ENCODE data around the gene OR6B2. TPM values are rescaled to one million over a fixed set of nuclear protein-coding genes. Genes with fewer than 3 reads are reported as not detected.

OR6B2 gene
- total RNA-seq (2012; rRNA removed): not detected in 2 replicates

DNA sequence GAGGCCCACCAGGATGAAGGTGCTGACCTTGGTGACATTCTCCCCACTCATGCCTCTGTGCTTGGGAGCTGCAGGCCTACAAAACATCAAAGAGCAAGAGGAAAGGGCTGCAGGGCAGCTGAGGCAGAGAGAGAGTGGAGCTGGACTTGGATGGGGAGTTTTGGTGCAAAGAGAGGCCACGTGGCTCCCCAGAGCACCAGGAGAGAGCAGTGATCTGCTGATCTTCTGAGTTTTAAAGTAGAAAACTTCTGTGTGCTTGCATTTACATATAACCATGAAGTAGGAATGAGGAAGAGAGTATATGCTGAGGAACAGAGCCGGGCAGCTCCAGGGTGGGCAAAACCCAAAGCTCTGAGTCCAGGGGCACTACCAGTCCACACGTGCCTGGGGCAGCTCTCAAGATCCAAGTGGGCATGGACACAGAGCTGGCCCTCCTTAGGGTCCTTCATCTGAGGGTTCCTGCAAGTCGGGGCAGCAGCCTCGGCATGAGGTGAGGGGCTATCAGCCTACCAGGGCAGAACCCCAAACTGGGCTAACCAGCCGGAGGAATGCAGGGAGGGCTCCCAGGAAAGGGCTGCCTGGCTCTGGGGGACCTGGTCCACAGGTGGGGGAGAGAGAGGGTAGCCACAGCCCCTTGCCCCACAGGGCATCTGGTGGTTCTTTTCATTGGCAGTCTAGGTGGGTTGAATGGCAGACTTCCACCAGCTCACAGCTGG is at the start of gene OR6B2:
Gene OR6B2 (minus strand): TSS at position 51 of the 716 bp plus-strand sequence. CDS start 0 bp downstream, at position 51.
- no peak within 1 kb of the TSS for H3K4me3 ChIP-seq (ENCODE audit: low read length)
- no peak within 1 kb of the TSS for H3K9ac ChIP-seq (ENCODE audit: low read depth, low read length)
- no peaks in the 10 kb centered on the region for H3K4me1 ChIP-seq (ENCODE audit: control insufficient read depth, insufficient read depth, low read length)
- no peak within 1 kb of the TSS for H3K4me2 ChIP-seq (ENCODE audit: low read length)
- no peaks in the 10 kb centered on the region for H3K36me3 ChIP-seq (ENCODE audit: insufficient read depth, low read length)
- H3K9me3 ChIP-seq (replicated peaks; ENCODE audit: low read length): no peaks in the 10 kb centered on the region
- peaks cover 40% of the 10 kb centered on the region for H3K27me3 ChIP-seq (ENCODE audit: control insufficient read depth, insufficient read depth, low read length)

DNA sequence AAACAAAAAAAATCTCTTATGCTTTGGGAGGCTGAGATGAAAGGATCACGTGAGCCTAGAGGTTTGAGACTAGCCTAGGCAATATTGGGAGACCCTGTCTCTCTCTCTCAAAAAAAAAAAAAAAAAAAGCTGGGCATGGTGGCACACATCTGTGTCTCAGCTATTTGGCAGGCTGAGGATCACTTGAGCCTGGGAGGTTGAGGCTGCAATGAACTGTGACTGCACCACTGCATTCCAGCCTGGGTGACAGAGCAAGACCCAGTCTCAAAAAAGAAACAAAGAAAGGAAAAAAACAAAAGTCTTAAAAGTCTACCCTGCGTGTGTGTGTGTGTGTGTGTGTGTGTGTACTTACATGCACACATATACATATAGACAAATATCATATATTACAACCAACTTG is 48.4 kb upstream of the OR6B2 start:
- Histone ChIP-seq H3K36me3 (ENCODE audit: insufficient read depth, low read length) (no peaks in the 10 kb centered on the region), H3K9me3 (replicated peaks; ENCODE audit: low read length) (peaks cover 3% of the 10 kb centered on the region), H3K4me1 (ENCODE audit: control insufficient read depth, insufficient read depth, low read length) (no peaks in the 10 kb centered on the region), H3K4me2 (ENCODE audit: low read length) (no peak overlapping the region), H3K27me3 (ENCODE audit: control insufficient read depth, insufficient read depth, low read length) (peaks cover 7% of the 10 kb centered on the region), H3K9ac (ENCODE audit: low read depth, low read length) (no peak overlapping the region), H3K4me3 (ENCODE audit: low read length) (no peak overlapping the region)

GRCh38 chr2:240077442-240077841 is 47.2 kb upstream of the OR6B2 start:
- H3K36me3 ChIP-seq (ENCODE audit: insufficient read depth, low read length): no peaks in the 10 kb centered on the region
- H3K9ac ChIP-seq (ENCODE audit: low read depth, low read length): no peak overlapping the region
- H3K27me3 ChIP-seq (ENCODE audit: control insufficient read depth, insufficient read depth, low read length): peaks cover 5% of the 10 kb centered on the region
- no peaks in the 10 kb centered on the region for H3K4me1 ChIP-seq (ENCODE audit: control insufficient read depth, insufficient read depth, low read length)
- H3K4me3 ChIP-seq (ENCODE audit: low read length): no peak overlapping the region
- H3K9me3 ChIP-seq (replicated peaks; ENCODE audit: low read length): peaks cover 3% of the 10 kb centered on the region
- H3K4me2 ChIP-seq (ENCODE audit: low read length): no peak overlapping the region

DNA sequence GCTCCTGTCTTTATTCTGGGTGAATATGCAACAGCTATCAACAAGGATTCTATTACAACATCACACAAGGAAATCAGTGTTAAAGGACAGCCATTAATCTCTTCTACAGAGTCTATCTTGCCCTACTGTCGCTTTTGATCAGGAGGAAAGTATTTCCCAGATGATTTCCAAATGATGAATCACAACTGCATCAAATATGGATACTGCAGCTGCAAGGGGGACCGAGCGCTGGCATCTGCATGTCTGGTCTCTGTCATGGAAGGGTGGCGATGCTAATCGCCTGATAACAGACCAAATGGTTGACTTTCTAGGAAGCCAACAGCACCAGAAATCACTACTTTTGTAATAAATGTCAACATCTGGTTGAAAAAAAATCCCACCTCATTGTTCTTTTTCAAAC is 44.3 kb upstream of the OR6B2 start:
- no peak overlapping the region for H3K9ac ChIP-seq (ENCODE audit: low read depth, low read length)
- H3K4me1 ChIP-seq (ENCODE audit: control insufficient read depth, insufficient read depth, low read length): no peaks in the 10 kb centered on the region

GRCh38 chr2:240070907-240071306 is 40.7 kb upstream of the OR6B2 start:
- peaks cover 37% of the 10 kb centered on the region for H3K27me3 ChIP-seq (ENCODE audit: control insufficient read depth, insufficient read depth, low read length)
- no peaks in the 10 kb centered on the region for H3K36me3 ChIP-seq (ENCODE audit: insufficient read depth, low read length)
- H3K9ac ChIP-seq (ENCODE audit: low read depth, low read length): no peak overlapping the region
- no peaks in the 10 kb centered on the region for H3K9me3 ChIP-seq (replicated peaks; ENCODE audit: low read length)
- no peak overlapping the region for H3K4me3 ChIP-seq (ENCODE audit: low read length)
- no peaks in the 10 kb centered on the region for H3K4me1 ChIP-seq (ENCODE audit: control insufficient read depth, insufficient read depth, low read length)
- no peak overlapping the region for H3K4me2 ChIP-seq (ENCODE audit: low read length)

More for the DNA sequence above, 44.3 kb upstream of the OR6B2 start:
- H3K4me2 ChIP-seq (ENCODE audit: low read length): no peak overlapping the region
- H3K27me3 ChIP-seq (ENCODE audit: control insufficient read depth, insufficient read depth, low read length): peaks cover 3% of the 10 kb centered on the region
- H3K9me3 ChIP-seq (replicated peaks; ENCODE audit: low read length): peaks cover 3% of the 10 kb centered on the region
- no peak overlapping the region for H3K4me3 ChIP-seq (ENCODE audit: low read length)
- H3K36me3 ChIP-seq (ENCODE audit: insufficient read depth, low read length): no peaks in the 10 kb centered on the region

- Histone ChIP-seq H3K9ac (ENCODE audit: low read depth, low read length) (no peak overlapping the region), H3K4me2 (ENCODE audit: low read length) (no peak overlapping the region), H3K36me3 (ENCODE audit: insufficient read depth, low read length) (no peaks in the 10 kb centered on the region), H3K4me1 (ENCODE audit: control insufficient read depth, insufficient read depth, low read length) (no peaks in the 10 kb centered on the region), H3K9me3 (replicated peaks; ENCODE audit: low read length) (no peaks in the 10 kb centered on the region), H3K27me3 (ENCODE audit: control insufficient read depth, insufficient read depth, low read length) (peaks cover 42% of the 10 kb centered on the region), H3K4me3 (ENCODE audit: low read length) (no peak overlapping the region)
Measured at GRCh38 chr2:240069829-240070228, 39.6 kb upstream of the OR6B2 start.

GRCh38 chr2:240068193-240068592 is 38.0 kb upstream of the OR6B2 start:
- Histone ChIP-seq H3K9me3 (replicated peaks; ENCODE audit: low read length) (no peaks in the 10 kb centered on the region), H3K36me3 (ENCODE audit: insufficient read depth, low read length) (no peaks in the 10 kb centered on the region), H3K27me3 (ENCODE audit: control insufficient read depth, insufficient read depth, low read length) (peaks cover 55% of the 10 kb centered on the region), H3K9ac (ENCODE audit: low read depth, low read length) (no peak overlapping the region), H3K4me1 (ENCODE audit: control insufficient read depth, insufficient read depth, low read length) (no peaks in the 10 kb centered on the region), H3K4me2 (ENCODE audit: low read length) (no peak overlapping the region), H3K4me3 (ENCODE audit: low read length) (no peak overlapping the region)

DNA sequence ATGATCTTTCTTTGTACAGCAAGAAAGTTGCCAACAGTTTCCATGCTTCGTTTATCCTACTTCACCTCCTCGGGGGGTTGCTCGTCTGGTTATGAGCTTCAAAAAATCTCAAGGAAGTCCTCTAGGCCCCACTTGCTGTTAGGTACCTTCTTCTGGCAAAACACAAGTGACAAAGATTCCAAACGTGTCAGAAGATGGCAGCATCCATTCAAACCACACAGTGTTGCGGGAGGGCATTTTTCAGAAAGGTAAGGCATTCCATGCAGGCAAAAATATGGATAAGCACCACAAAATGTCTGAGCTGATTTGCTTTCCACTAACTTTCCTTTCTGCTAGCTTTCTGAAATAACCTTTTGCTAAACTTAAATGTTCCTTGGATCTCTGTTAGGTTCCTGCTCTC is 36.3 kb upstream of the OR6B2 start:
- Histone ChIP-seq H3K9me3 (replicated peaks; ENCODE audit: low read length) (no peaks in the 10 kb centered on the region), H3K36me3 (ENCODE audit: insufficient read depth, low read length) (no peaks in the 10 kb centered on the region), H3K4me3 (ENCODE audit: low read length) (no peak overlapping the region), H3K4me1 (ENCODE audit: control insufficient read depth, insufficient read depth, low read length) (no peaks in the 10 kb centered on the region), H3K4me2 (ENCODE audit: low read length) (no peak overlapping the region), H3K9ac (ENCODE audit: low read depth, low read length) (no peak overlapping the region), H3K27me3 (ENCODE audit: control insufficient read depth, insufficient read depth, low read length) (peaks cover 62% of the 10 kb centered on the region)

DNA sequence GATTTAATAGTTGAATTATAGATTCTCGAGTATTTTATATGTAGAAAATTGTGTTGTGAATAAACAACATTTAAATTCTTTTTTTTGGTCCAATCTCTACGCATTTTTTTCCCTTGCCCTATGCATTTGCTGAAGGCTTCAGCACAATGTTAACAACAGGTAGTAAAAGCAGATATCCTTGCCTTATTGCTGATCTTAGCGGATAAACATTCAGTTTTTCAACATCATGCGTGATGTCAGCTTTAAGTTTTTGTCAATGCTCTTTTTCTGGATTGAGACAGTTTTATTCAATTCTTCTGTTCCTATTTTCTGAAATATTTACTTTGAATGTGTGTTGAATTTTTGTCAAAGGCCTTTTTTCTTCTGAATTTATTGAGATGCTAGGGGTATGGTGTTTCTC is 34.7 kb upstream of the OR6B2 start:
- Histone ChIP-seq H3K36me3 (ENCODE audit: insufficient read depth, low read length) (no peaks in the 10 kb centered on the region), H3K4me3 (ENCODE audit: low read length) (no peak overlapping the region), H3K9me3 (replicated peaks; ENCODE audit: low read length) (no peaks in the 10 kb centered on the region), H3K4me1 (ENCODE audit: control insufficient read depth, insufficient read depth, low read length) (no peaks in the 10 kb centered on the region), H3K9ac (ENCODE audit: low read depth, low read length) (no peak overlapping the region), H3K27me3 (ENCODE audit: control insufficient read depth, insufficient read depth, low read length) (peaks cover 62% of the 10 kb centered on the region), H3K4me2 (ENCODE audit: low read length) (no peak overlapping the region)

DNA sequence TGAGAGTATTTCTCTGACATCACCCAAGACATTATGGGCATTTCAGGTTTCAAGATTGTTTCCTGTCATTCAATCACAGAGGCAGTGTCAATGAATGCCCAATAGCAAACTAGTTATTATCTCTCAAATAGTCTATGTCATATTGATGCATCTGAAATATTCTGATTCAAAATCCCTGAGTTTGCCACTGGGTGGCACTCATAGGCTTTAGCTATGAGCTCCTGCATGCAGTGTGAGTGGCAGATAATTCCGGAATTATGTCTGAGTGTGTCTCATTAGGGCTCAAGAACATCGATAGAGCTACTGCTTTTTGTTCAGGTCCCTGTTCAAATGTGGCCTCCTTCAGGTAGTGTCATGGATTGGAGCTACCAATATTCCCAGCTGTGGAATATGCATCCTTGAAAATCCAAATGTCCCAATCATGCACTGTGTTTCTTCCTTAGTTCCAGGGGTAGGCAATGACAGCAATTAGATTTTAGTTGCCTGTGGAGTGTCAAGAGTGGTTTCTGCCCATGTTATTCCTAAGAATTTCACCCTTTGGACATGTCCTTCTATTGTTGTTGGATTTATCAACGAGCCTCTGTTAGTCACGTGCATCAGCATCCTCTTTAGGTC is 30.9 kb upstream of the OR6B2 start:
- peaks cover 51% of the 10 kb centered on the region for H3K27me3 ChIP-seq (ENCODE audit: control insufficient read depth, insufficient read depth, low read length)
- H3K4me2 ChIP-seq (ENCODE audit: low read length): no peak overlapping the region
- H3K36me3 ChIP-seq (ENCODE audit: insufficient read depth, low read length): no peaks in the 10 kb centered on the region
- H3K9ac ChIP-seq (ENCODE audit: low read depth, low read length): no peak overlapping the region
- H3K9me3 ChIP-seq (replicated peaks; ENCODE audit: low read length): no peaks in the 10 kb centered on the region
- no peak overlapping the region for H3K4me3 ChIP-seq (ENCODE audit: low read length)
- no peaks in the 10 kb centered on the region for H3K4me1 ChIP-seq (ENCODE audit: control insufficient read depth, insufficient read depth, low read length)

GRCh38 chr2:240056678-240057077 is 26.4 kb upstream of the OR6B2 start:
- Histone ChIP-seq H3K27me3 (ENCODE audit: control insufficient read depth, insufficient read depth, low read length) (peaks cover 62% of the 10 kb centered on the region), H3K4me3 (ENCODE audit: low read length) (no peak overlapping the region), H3K4me2 (ENCODE audit: low read length) (no peak overlapping the region), H3K9me3 (replicated peaks; ENCODE audit: low read length) (no peaks in the 10 kb centered on the region), H3K9ac (ENCODE audit: low read depth, low read length) (no peak overlapping the region), H3K36me3 (ENCODE audit: insufficient read depth, low read length) (no peaks in the 10 kb centered on the region), H3K4me1 (ENCODE audit: control insufficient read depth, insufficient read depth, low read length) (no peaks in the 10 kb centered on the region)

All from skeletal muscle satellite cell (primary cell).